Thyroid gland (tissue), 4 donors: ENCODE data around the gene MNAT1.

Experiments used
- CTCF ChIP-seq, 6 experiments: fragments of 200-600 bp in 3 of 6; fragments of 450-650 bp in 3 of 6; sonication (generic) in 3 of 6; IDR thresholded peaks; one replicate each; pipeline ENCODE4 v1.5.1; 2016 to 2019; ENCODE audit warnings: antibody characterized with exemption in 6 of 6, mild to moderate bottlenecking in 2 of 6, inconsistent platforms in 1 of 6, moderate library complexity in 1 of 6
- POLR2A ChIP-seq, 2 donors: fragments of 450-650 bp; IDR thresholded peaks; one replicate each; pipeline ENCODE4 v1.6.1; 2017; ENCODE audit warnings: antibody characterized with exemption in 2 of 2, mild to moderate bottlenecking in 2 of 2, moderate library complexity in 1 of 2

GRCh38 chr14:60964904-60965303, 230.3 kb downstream of the MNAT1 start:
- TF ChIP-seq CTCF (IDR thresholded peaks at IDR 0.05) (no peak), POLR2A (IDR thresholded peaks at IDR 0.05) (no peak)
